Subcutaneous adipose tissue (tissue), 4 donors: ENCODE data around the gene NUDT21. TPM values are rescaled to one million over a fixed set of nuclear protein-coding genes. Genes with fewer than 3 reads are reported as not detected.

Experiments used
- total RNA-seq, 4 donors: library from RNA; depleted of rRNA; stranded (reverse); fragments of >200 nt; gene quantifications; one replicate each; pipeline ENCODE4 v1.1.0, GENCODE V29; 2016
- TF ChIP-seq, protein P1 (sequence below): fragments of 450-650 bp; IDR thresholded peaks from one replicate; pipeline ENCODE4 v1.5.1; 2016; ENCODE audit warnings: low read depth, mild to moderate bottlenecking, control low read depth, antibody characterized with exemption, moderate library complexity

Gene NUDT21
- total RNA-seq, 4 donors from 2014 or later = 37.1 to 57.2 (median 39.8) TPM

DNA sequence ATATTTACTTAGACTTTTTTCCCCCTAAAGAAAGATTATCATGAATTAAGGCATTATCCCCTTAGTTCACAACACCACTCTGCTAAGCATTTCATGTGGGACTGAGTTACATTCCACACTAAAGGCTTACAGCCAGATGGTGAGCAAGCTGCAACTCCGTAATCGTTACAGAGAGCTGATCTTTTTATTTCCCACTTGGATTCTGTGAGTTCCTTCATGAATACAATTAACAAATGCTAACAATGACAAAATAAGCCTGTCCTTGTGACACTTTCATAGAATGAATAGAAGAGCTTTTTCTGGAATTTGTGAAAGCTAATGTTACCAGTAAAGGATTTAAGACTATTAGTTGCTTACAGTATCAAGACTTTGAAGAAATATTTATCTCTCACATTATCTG lies 9.0 kb upstream of the NUDT21 start:
- TF ChIP-seq, protein P1, sequence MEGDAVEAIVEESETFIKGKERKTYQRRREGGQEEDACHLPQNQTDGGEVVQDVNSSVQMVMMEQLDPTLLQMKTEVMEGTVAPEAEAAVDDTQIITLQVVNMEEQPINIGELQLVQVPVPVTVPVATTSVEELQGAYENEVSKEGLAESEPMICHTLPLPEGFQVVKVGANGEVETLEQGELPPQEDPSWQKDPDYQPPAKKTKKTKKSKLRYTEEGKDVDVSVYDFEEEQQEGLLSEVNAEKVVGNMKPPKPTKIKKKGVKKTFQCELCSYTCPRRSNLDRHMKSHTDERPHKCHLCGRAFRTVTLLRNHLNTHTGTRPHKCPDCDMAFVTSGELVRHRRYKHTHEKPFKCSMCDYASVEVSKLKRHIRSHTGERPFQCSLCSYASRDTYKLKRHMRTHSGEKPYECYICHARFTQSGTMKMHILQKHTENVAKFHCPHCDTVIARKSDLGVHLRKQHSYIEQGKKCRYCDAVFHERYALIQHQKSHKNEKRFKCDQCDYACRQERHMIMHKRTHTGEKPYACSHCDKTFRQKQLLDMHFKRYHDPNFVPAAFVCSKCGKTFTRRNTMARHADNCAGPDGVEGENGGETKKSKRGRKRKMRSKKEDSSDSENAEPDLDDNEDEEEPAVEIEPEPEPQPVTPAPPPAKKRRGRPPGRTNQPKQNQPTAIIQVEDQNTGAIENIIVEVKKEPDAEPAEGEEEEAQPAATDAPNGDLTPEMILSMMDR = no peak

GRCh38 chr16:56457927-56458470 lies 6.9 kb upstream of the NUDT21 start:
- TF ChIP-seq, protein P1 = no peak

DNA sequence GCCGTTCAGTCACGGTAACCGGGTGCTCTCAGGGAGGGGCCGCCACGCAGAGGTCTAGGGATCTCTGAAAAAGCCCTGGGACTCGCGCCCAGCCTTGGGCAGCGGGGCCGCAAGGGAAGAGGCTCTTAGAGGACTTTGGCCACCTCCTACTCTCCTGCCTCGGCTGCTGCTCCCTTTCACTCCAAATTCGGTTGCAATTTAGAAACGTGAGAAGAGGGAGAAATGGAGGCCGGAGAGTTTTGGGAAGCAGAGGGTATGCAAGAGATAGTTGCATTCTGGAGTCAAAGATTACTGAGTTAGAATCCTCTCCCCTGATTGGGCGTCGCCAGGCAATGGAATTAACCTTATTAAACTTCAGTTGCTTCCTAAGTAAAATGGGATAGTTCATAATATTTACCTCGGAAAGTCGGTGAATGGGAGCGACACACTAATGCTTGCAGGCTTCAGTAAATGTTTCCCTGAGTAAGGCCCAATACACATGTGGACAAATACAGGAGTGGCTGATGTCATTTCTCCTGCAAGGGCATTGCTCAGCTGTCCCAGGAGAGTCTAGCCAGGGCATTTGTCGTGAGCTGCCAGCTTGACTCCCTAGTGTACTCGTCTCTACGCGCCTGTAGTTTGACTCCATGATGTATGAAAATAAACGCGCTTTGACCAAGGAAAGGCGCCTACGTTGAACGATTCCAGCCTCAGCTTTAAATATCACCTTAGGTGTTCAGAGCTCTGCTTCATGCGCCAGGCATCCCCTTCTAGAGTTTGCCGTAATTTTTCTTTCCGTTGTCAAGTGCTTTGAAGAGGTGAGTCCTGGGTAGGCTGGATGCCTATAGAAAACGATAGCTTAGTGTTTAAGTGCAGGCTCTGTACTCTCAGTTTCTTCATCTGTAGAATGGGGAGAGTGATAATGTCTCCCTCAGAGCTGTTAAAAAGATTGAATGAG lies 889 bp upstream of the NUDT21 start:
- TF ChIP-seq, protein P1 = no peak

- TF ChIP-seq, protein P1 = no peak
These were observed 702 bp downstream of the NUDT21 start for GRCh38 chr16:56450275-56450985.

DNA sequence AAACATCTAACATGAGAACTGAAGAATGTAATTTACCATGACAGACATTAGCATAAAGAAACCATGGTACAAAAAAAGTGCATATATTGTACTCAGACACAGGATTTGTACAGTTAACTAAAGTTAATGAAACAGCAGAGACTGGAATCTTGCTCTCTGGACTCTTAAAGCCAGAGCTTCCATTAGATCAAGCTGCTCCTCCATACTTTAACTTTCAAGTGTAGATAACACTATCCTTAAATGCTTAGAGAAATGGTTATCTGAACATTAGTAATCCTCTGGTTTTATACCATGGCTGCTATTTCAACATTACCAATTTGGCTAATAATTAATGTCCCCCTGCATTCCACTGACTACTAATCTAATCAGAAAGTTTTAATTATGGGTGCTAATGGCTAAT lies 3.1 kb downstream of the NUDT21 start:
- TF ChIP-seq, protein P1 = no peak

DNA sequence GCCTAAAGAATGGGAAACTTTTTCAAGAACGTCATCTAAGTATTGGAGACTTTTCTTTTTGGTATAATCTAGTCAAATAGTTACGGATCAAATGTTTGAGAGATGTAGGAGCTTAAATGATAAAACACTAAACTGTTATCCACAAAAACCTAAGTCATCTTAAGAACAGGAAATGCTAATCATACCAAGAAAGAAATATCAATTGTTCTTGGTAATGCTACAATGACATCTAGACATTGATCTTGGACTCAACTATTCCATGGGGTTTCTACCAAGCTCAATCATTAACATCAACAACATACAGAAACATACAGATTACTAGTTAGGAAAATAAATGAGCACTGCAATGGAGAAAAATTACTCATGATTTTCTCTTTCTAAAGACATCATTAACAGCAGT lies 3.8 kb downstream of the NUDT21 start:
- TF ChIP-seq, protein P1 = no peak

- TF ChIP-seq, protein P1 = no peak
These were observed 13.1 kb downstream of the NUDT21 start for GRCh38 chr16:56438038-56438437.
